Melanocyte of skin (primary cell): ENCODE measurements around the gene RAD51. TPM values are rescaled to one million over a fixed set of nuclear protein-coding genes. Genes with fewer than 3 reads are reported as not detected.

Source experiments
- small RNA-seq, 2 donors: library from RNA; depleted of rRNA; stranded (forward); fragments of <200 nt; gene quantifications; one replicate each; pipeline ENCODE3, GENCODE V24; 2012
- total RNA-seq, 2 donors: library from RNA; depleted of rRNA; stranded (reverse); fragments of >200 nt; gene quantifications; 2 replicates each; pipeline ENCODE4 v1.2.3, GENCODE V29; 2012

Gene RAD51
- 1 to 10 TPM; 3.4 to 10.0 TPM for total RNA-seq

DNA sequence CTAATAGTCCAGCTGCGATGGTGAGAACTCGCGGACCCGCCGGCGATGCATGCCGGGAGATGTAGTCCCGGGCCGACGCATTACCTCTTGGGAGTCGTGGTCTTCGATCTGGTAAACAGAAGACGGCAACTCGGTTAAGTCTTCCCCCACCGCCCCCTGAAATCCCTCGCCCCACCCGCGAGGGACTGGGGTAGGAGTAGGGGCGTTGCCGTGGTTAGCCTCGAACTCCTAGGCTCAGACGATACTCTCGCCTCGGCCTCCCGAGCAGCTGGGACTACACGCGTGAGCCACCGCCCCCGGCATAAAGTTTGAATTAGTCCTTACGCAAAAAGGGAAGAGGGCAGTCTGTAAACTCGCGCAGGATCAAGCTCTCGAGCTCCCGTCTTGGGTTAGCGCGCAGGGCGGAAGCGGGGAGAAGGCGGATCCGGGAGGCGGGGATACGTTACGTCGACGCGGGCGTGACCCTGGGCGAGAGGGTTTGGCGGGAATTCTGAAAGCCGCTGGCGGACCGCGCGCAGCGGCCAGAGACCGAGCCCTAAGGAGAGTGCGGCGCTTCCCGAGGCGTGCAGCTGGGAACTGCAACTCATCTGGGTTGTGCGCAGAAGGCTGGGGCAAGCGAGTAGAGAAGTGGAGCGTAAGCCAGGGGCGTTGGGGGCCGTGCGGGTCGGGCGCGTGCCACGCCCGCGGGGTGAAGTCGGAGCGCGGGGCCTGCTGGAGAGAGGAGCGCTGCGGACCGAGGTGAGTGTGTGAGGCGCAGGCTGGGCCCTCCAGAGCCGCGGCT, at the start of gene RAD51:
TSS of gene RAD51 (plus strand) at position 487 of the 781 bp plus-strand sequence. CDS start 3,585 bp downstream, outside the sequence.

DNA sequence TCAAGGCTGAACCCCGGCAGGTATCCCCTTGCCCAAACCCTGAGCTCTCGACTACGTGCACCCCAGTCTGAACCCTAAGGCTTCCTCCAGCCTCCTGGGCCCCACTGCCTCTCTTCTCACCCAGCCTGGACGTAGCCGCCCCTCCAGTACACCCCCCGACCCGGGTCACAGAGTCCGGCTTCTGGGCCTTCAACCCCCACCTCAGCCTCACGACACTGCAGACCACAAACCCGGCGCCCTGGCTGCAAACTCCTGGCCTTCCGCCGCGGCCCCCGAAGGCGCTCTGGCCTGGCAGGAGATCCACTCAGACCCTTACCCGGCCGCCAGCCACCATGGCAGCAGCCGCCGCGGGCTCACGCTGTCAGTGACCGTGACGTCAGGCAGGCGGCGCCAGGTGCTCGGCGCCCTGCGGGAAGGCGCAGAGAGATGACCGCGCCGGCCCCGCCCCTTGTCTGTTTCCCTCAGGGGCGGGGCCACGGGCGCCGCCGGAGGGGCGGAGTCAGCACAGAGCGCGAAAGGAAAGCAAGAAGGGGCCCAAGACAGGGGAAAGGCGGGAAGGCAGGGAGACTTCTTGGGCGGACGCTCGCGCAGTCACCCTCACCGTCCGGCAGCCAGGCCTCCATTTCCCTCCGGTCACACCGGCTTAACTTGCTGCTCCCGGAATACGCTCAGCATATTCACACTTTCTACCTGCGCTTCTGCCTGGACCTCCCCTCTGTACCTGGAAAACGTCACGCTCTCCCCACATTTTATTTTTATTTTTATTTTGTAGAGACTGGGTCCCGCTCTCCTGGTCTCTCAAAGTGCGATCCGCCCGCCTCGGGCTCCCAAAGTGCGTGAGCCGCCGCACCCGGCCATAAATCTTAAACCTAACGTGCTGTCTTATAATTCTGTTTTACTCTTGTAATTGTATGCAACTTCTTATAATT, 60.2 kb downstream of the RAD51 start, which contains the start of gene RMDN3:
TSS of gene RMDN3 (minus strand) at position 372 of the 929 bp plus-strand sequence. CDS start 471 bp downstream, outside the sequence.

DNA sequence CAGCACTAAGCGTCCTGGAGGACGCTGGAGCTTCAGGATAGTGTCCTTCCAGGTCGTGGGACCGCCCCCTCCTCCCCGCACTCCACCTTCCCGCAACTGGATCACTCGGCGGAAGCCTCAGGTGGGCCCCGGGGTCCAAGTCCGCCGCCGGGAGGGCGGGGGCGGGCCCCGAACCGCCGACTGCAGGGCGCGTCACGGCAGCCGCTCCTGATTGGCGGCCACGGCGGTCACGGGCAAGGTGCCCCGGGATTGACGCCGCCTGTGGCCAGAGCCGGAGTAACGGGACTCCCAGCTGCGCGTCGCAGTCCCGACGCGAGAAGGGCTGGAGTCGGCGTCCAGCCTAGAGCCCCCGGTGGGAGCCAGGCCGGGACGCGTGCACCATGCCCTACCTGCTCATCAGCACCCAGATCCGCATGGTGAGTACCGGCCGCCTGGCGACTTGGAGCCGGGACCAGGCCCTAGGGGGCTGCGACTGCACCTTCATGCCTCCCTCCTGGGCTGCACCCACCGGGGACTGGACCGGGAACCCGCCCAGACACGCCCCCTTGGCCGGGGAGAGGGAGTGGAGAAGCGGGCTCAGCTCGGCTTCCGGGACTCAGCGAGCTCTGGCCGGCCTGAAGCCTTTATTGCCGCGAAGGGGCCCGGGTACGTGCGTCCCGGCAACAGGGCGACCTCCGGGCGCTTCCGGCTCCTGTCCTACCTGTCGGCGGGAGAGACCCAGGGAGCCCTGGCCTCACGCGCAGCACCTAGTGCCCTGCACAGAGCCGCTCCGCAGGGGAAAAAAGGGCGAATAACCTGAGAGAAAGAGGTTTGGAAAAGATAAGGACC, 69.0 kb downstream of the RAD51 start, which contains the start of gene GCHFR:
TSS of gene GCHFR (plus strand) at position 268 of the 828 bp plus-strand sequence. CDS start at position 381, 113 bp downstream.

DNA sequence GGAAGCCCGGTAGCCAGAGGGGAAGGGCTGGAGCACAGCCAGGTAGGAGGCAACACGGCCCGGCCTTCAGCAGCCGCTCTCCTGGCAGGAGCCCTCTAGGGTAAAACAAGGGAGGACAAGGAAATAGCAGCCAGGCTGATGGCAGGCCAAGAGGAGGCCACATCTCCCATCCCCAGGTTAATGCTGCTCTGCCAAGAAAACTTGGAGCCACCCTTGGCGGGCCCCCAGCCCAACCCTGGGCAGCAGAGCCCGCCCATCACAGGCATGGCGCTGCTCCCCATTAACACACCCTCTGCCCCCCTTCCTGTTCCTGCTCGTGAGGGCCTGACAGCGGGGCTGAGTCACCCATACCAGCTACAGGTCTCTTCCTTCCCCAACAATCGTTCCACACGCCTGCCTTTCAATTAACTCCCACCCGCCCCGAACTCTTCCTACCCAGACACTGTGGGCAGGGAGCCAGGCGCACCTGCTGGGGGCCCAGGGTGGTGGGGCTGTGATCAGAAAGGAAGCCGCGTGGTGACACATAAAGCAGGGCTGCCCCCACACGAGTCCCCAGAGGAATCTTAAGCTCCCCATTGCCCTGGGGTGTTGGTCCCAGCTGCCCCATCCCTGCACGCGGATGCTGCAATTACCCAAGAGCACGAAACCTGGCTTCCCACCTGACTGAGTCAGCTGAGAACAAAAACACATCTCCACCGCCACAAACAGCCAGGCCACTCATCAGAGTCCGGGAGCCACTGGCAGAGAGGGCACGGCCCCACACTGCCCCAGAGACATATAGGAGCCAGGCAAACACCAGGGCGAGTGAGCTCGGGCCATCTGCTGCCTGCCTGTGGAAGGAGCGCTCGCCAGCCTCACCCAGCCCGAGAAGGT, 74.5 kb downstream of the RAD51 start, which contains the start of gene C15orf62:
TSS of gene C15orf62 (plus strand) at position 707 of the 873 bp plus-strand sequence. CDS start 516 bp downstream, outside the sequence.

Small RNA genes lying within 50 kb of the gene (small RNA-seq; reads per million reads assigned to genes)
- gene SUMO2P15: 0 reads per million in 2 donors

Other genes with a start within 250 kb of the RAD51 start
- 1 to 10 TPM; 8.9 to 9.7 TPM for gene CHST14, start 224.2 kb upstream of the RAD51 start, total RNA-seq
- 10 to 100 TPM; 21.0 to 23.1 TPM for gene CCDC32, start 130.1 kb upstream of the RAD51 start, total RNA-seq
- gene RPUSD2, start 125.9 kb upstream of the RAD51 start, total RNA-seq: 10 to 100 TPM in 1 of 2 donors, 1 to 10 TPM in 1; 10.0 to 17.3 TPM
- 10 to 100 TPM; 14.5 to 22.6 TPM for gene KNL1, start 100.9 kb upstream of the RAD51 start, total RNA-seq
- gene RMDN3, start 60.1 kb downstream of the RAD51 start, total RNA-seq: 10 to 100 TPM; 18.6 to 24.8 TPM
- gene GCHFR, start 68.9 kb downstream of the RAD51 start, total RNA-seq: 1 to 10 TPM; 1.7 to 2.1 TPM
- gene C15orf62, start 74.8 kb downstream of the RAD51 start, total RNA-seq: not detected
- gene ZFYVE19, start 111.9 kb downstream of the RAD51 start, total RNA-seq: 10 to 100 TPM; 42.7 to 46.6 TPM
- gene DNAJC17, start 112.3 kb downstream of the RAD51 start, total RNA-seq: 10 to 100 TPM; 17.9 to 26.3 TPM
- not detected for gene PPP1R14D, start 133.5 kb downstream of the RAD51 start, total RNA-seq
- gene SPINT1, start 148.9 kb downstream of the RAD51 start, total RNA-seq: 10 to 100 TPM; 12.0 to 15.7 TPM
- under 1 TPM in 1 of 2 donors, not detected in 1; under 0.01 TPM for gene RHOV, start 179.1 kb downstream of the RAD51 start, total RNA-seq
- 100 to 1,000 TPM in 1 of 2 donors, 10 to 100 TPM in 1; 90.2 to 109 TPM for gene VPS18, start 199.3 kb downstream of the RAD51 start, total RNA-seq
- gene DLL4, start 234.2 kb downstream of the RAD51 start, total RNA-seq: under 1 TPM; under 0.01 to 0.33 TPM